ENCODE data around the gene GPR137B.
"Not testable (repeated sequence)": the region's sequence is repeated elsewhere in the genome, so short reads cannot be mapped to it uniquely, and the experiment has no call there.

GPR137B gene

GRCh38 chr1:236176337-236177336 lies 34.3 kb downstream of the GPR137B start:
- DNase-seq (ENCODE audit: insufficient read length, low spot score) (no peak), FAIRE-seq (no peak)

GRCh38 chr1:236179634-236180033 lies 37.3 kb downstream of the GPR137B start:
- DNase-seq (ENCODE audit: insufficient read length, low spot score) (no peak), FAIRE-seq (no peak)
- TF ChIP-seq POU2F2 (IDR thresholded peaks at IDR 0.05; ENCODE audit: low read depth, low read length) (no peak), POLR2A (IDR thresholded peaks at IDR 0.05; ENCODE audit: low read depth, low read length) (peak; percentile 51; the same call in 1 of the 2 replicates)

More at GRCh38 chr1:236176337-236177336, 34.3 kb downstream of the GPR137B start:
- no peak for TF ChIP-seq POU2F2 (IDR thresholded peaks at IDR 0.05; ENCODE audit: low read depth, low read length)
- no peak for TF ChIP-seq POLR2A (IDR thresholded peaks at IDR 0.05; ENCODE audit: low read depth, low read length)
- TF ChIP-seq POLR2AphosphoS5 (IDR thresholded peaks at IDR 0.05; ENCODE audit: low read depth, low read length) = no peak; the same call in 1 of the 2 replicates
- TF ChIP-seq SPI1 (IDR thresholded peaks at IDR 0.05; ENCODE audit: low read depth, low read length) = no peak

- DNase-seq (ENCODE audit: insufficient read length, low spot score) (no peak), FAIRE-seq (no peak)
- TF ChIP-seq POU2F2 (IDR thresholded peaks at IDR 0.05; ENCODE audit: low read depth, low read length) = no peak
- TF ChIP-seq PAX5 (IDR thresholded peaks at IDR 0.05; ENCODE audit: insufficient read depth, low read length, severe bottlenecking) = no peak
These were observed 38.7 kb downstream of the GPR137B start for GRCh38 chr1:236181059-236181458.

- TF ChIP-seq PAX5 (IDR thresholded peaks at IDR 0.05; ENCODE audit: insufficient read depth, low read length, severe bottlenecking) = no peak
- no peak for TF ChIP-seq TAF1 (IDR thresholded peaks at IDR 0.05; ENCODE audit: low read depth, low read length)
- no peak for TF ChIP-seq SPI1 (IDR thresholded peaks at IDR 0.05; ENCODE audit: low read depth, low read length)
- TF ChIP-seq POLR2AphosphoS5 (IDR thresholded peaks at IDR 0.05; ENCODE audit: low read depth, low read length) = no peak
- no peak for TF ChIP-seq POU2F2 (IDR thresholded peaks at IDR 0.05; ENCODE audit: low read depth, low read length)
- no peak for TF ChIP-seq POLR2A (IDR thresholded peaks at IDR 0.05; ENCODE audit: low read depth, low read length)
- FAIRE-seq (no peak), DNase-seq (ENCODE audit: insufficient read length, low spot score) (no peak)
These were observed 43.3 kb downstream of the GPR137B start for GRCh38 chr1:236185687-236186086.

- DNase-seq (ENCODE audit: insufficient read length, low spot score); FAIRE-seq: not testable (repeated sequence)
These were observed 44.1 kb downstream of the GPR137B start for GRCh38 chr1:236186471-236186870.

- not testable (repeated sequence) for DNase-seq (ENCODE audit: insufficient read length, low spot score); FAIRE-seq
- peak; percentile 54; the same call in 1 of the 2 replicates for TF ChIP-seq SPI1 (IDR thresholded peaks at IDR 0.05; ENCODE audit: low read depth, low read length)
These were observed 45.7 kb downstream of the GPR137B start for GRCh38 chr1:236188084-236188483.

- TF ChIP-seq TAF1 (IDR thresholded peaks at IDR 0.05; ENCODE audit: low read depth, low read length) = no peak
- TF ChIP-seq POLR2A (IDR thresholded peaks at IDR 0.05; ENCODE audit: low read depth, low read length) = no peak
- TF ChIP-seq POLR2AphosphoS5 (IDR thresholded peaks at IDR 0.05; ENCODE audit: low read depth, low read length) = no peak
- no peak for TF ChIP-seq POU2F2 (IDR thresholded peaks at IDR 0.05; ENCODE audit: low read depth, low read length)
- TF ChIP-seq SPI1 (IDR thresholded peaks at IDR 0.05; ENCODE audit: low read depth, low read length) = no peak
- no peak for TF ChIP-seq PAX5 (IDR thresholded peaks at IDR 0.05; ENCODE audit: insufficient read depth, low read length, severe bottlenecking)
- FAIRE-seq = no peak
- DNase-seq (ENCODE audit: insufficient read length, low spot score) = no peak
These were observed 50.8 kb downstream of the GPR137B start for GRCh38 chr1:236193184-236193583.

GRCh38 chr1:236200925-236201324 lies 58.6 kb downstream of the GPR137B start:
- TF ChIP-seq TAF1 (IDR thresholded peaks at IDR 0.05; ENCODE audit: low read depth, low read length) (no peak), POLR2A (IDR thresholded peaks at IDR 0.05; ENCODE audit: low read depth, low read length) (no peak), POLR2AphosphoS5 (IDR thresholded peaks at IDR 0.05; ENCODE audit: low read depth, low read length) (no peak), SPI1 (IDR thresholded peaks at IDR 0.05; ENCODE audit: low read depth, low read length) (no peak), POU2F2 (IDR thresholded peaks at IDR 0.05; ENCODE audit: low read depth, low read length) (no peak), PAX5 (IDR thresholded peaks at IDR 0.05; ENCODE audit: insufficient read depth, low read length, severe bottlenecking) (no peak)
- DNase-seq (ENCODE audit: insufficient read length, low spot score) = no peak
- FAIRE-seq = no peak

GRCh38 chr1:236201786-236202185 lies 59.4 kb downstream of the GPR137B start:
- TF ChIP-seq POU2F2 (IDR thresholded peaks at IDR 0.05; ENCODE audit: low read depth, low read length) (no peak), POLR2AphosphoS5 (IDR thresholded peaks at IDR 0.05; ENCODE audit: low read depth, low read length) (peak; percentile 35; the same call in 1 of the 2 replicates)
- DNase-seq (ENCODE audit: insufficient read length, low spot score) (no peak), FAIRE-seq (no peak)

GRCh38 chr1:236204039-236204438 lies 61.7 kb downstream of the GPR137B start:
- TF ChIP-seq POU2F2 (IDR thresholded peaks at IDR 0.05; ENCODE audit: low read depth, low read length) (no peak), SPI1 (IDR thresholded peaks at IDR 0.05; ENCODE audit: low read depth, low read length) (no peak), PAX5 (IDR thresholded peaks at IDR 0.05; ENCODE audit: insufficient read depth, low read length, severe bottlenecking) (no peak), POLR2AphosphoS5 (IDR thresholded peaks at IDR 0.05; ENCODE audit: low read depth, low read length) (no peak), POLR2A (IDR thresholded peaks at IDR 0.05; ENCODE audit: low read depth, low read length) (no peak; the same call in 1 of the 2 replicates)
- DNase-seq (ENCODE audit: insufficient read length, low spot score) (no peak), FAIRE-seq (no peak)

GRCh38 chr1:236204656-236205055 lies 62.3 kb downstream of the GPR137B start:
- TF ChIP-seq TAF1 (IDR thresholded peaks at IDR 0.05; ENCODE audit: low read depth, low read length) (no peak), PAX5 (IDR thresholded peaks at IDR 0.05; ENCODE audit: insufficient read depth, low read length, severe bottlenecking) (no peak), POLR2AphosphoS5 (IDR thresholded peaks at IDR 0.05; ENCODE audit: low read depth, low read length) (no peak), SPI1 (IDR thresholded peaks at IDR 0.05; ENCODE audit: low read depth, low read length) (no peak)
- FAIRE-seq (no peak), DNase-seq (ENCODE audit: insufficient read length, low spot score) (no peak)

Measured in GM12891 (cell line).